Tibial nerve (tissue), 4 donors: ENCODE data around the gene CGREF1. TPM values are rescaled to one million over a fixed set of nuclear protein-coding genes. Genes with fewer than 3 reads are reported as not detected.
A peak's percentile ranks its signal among the peaks of the same experiment; 100 is the strongest.

Experiments
- DNase-seq, 2 donors: peaks; one replicate each; pipeline ENCODE4 v3.0.0-alpha.2; 2019; ENCODE audit warnings: low spot score in 2 of 2
- H3K27ac ChIP-seq, 4 donors: fragments of 200-600 bp; sonication (generic) in 3 of 4; one replicate each; pipeline ENCODE4 v1.5.1; 2017 to 2019; ENCODE audit warnings: mild to moderate bottlenecking in 1 of 4
- H3K27me3 ChIP-seq, 2 donors: fragments of 200-600 bp; sonication (generic) in 1 of 2; one replicate each; pipeline versions ENCODE4 v1.5.1 to v1.6.0; 2017 to 2019
- H3K36me3 ChIP-seq, 3 donors: fragments of 200-600 bp; sonication (generic); one replicate each; pipeline ENCODE4 v1.5.1; 2018 to 2019
- H3K4me1 ChIP-seq, 4 donors: fragments of 200-600 bp; sonication (generic) in 3 of 4; one replicate each; pipeline ENCODE4 v1.5.1; 2017 to 2019
- H3K4me3 ChIP-seq, 4 donors: fragments of 200-600 bp; sonication (generic) in 3 of 4; one replicate each; pipeline ENCODE4 v1.5.1; 2017 to 2019; ENCODE audit warnings: mild to moderate bottlenecking in 1 of 4, moderate library complexity in 1 of 4
- H3K9me3 ChIP-seq, 4 donors: fragments of 200-600 bp; sonication (generic) in 3 of 4; one replicate each; pipeline ENCODE4 v1.5.1; 2017 to 2019
- CTCF ChIP-seq, 5 experiments: fragments of 200-600 bp in 3 of 5; fragments of 450-650 bp in 2 of 5; sonication (generic) in 3 of 5; IDR thresholded peaks; one replicate each; pipeline ENCODE4 v1.5.1; 2016 to 2019; ENCODE audit warnings: antibody characterized with exemption in 5 of 5, mild to moderate bottlenecking in 3 of 5, moderate library complexity in 2 of 5
- EP300 ChIP-seq, 2 donors: sonication (generic); formaldehyde crosslinking; IDR thresholded peaks; one replicate each; pipeline ENCODE4 v1.6.1; 2017; ENCODE audit warnings: antibody characterized with exemption in 2 of 2, mild to moderate bottlenecking in 1 of 2
- POLR2A ChIP-seq, 2 donors: fragments of 450-650 bp; IDR thresholded peaks; one replicate each; pipeline ENCODE4 v1.6.1; 2017; ENCODE audit warnings: antibody characterized with exemption in 2 of 2, mild to moderate bottlenecking in 2 of 2, moderate library complexity in 2 of 2
- WGBS, 2 donors: methylation state at CpG; one replicate each; pipeline ENCODE4 v1.1.5; 2018; 5-methylcytosine and 5-hydroxymethylcytosine counted together
- total RNA-seq, 4 donors: library from RNA; depleted of rRNA; stranded (reverse); fragments of >200 nt; gene quantifications; one replicate each; pipeline ENCODE4 v1.1.0, GENCODE V29; 2016

Gene CGREF1
- total RNA-seq, 4 donors from 2014 or later = 2.8 to 15.9 (median 8.4) TPM

DNA sequence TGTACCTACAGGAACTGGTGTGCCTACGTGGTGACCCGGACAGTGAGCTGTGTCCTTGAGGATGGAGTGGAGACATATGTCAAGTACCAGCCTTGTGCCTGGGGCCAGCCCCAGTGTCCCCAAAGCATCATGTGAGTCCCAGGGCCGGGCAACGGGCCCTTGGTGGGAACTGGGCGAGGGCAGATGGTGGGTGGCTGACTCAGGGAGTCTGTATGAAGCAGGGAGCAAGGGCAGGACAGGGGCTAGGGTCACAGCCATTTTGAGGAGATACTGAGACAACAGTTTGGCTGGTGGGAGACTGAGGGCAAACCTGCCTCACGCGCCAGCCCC lies 38.8 kb downstream of the CGREF1 start:
- H3K27me3 ChIP-seq = no peaks in the 10 kb centered on the region
- peak overlapping the region in 3 of 4 donors; percentile 88 to 94 (median 91) for H3K27ac ChIP-seq
- H3K4me3 ChIP-seq = peak overlapping the region in 2 of 4 donors; percentile 39 to 59
- H3K36me3 ChIP-seq = peaks cover 0 to 14% (median 0%) of the 10 kb centered on the region in 3 donors
- TF ChIP-seq CTCF (IDR thresholded peaks at IDR 0.05) = no peak
- no peak for TF ChIP-seq POLR2A (IDR thresholded peaks at IDR 0.05)
- TF ChIP-seq EP300 (IDR thresholded peaks at IDR 0.05) = no peak
- WGBS, 2 donors = 47 to 59% methylated on average over 7 of the region's 7 CpGs
- peaks cover 0 to 60% (median 40%) of the 10 kb centered on the region in 4 donors for H3K4me1 ChIP-seq
- no peak for DNase-seq
- no peaks in the 10 kb centered on the region for H3K9me3 ChIP-seq

DNA sequence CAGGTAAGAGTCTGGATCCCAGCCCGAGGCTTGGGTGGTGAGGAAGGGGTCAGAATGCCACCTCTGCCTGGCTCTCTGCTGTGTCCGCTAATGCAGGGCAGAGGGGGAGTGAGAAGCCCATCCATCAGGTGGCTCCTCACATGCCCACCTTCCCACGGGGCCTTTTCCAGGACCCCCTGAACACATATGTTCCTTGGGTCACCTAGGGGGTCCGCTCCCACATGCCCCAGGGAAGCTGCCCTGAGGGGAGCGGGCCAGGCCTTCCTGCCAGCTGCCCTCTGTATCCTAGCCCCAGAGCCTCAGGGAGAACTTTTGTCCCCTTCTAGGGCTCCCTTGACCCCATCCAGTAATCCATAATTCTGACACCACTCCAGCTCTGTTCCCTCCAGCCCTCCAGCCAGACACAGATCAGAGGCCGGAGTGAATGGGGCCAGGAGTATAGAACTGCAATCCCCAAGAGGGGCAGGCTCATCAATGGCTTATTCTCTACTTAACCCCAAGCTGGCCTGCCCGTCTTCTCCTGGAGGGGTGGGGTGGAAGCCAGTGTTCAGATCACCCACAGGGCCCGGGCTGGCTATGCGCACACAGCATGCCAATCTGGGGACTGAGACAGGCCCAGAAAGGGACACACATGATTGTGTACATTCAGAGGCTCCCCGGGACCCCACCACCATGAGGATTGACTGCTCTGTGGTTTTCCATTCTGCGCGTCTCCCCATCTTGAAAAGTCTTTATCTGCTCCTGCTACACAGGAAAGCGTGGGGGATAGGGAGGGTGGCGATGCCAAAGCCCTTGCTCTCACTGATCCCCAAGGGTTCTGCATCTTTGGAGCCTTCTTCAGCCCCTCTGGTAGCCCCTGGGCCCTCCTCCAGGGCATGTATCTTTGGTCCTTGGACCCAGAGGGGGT lies 39.4 kb downstream of the CGREF1 start:
- H3K27ac ChIP-seq = peak overlapping the region; percentile 70 to 94 (median 90)
- peaks cover 0 to 14% (median 0%) of the 10 kb centered on the region in 3 donors for H3K36me3 ChIP-seq
- H3K27me3 ChIP-seq = no peaks in the 10 kb centered on the region
- H3K4me1 ChIP-seq = peaks cover 0 to 61% (median 39%) of the 10 kb centered on the region in 4 donors
- peak overlapping the region; percentile 38 to 59 (median 40) for H3K4me3 ChIP-seq
- no peak for TF ChIP-seq POLR2A (IDR thresholded peaks at IDR 0.05)
- TF ChIP-seq CTCF (IDR thresholded peaks at IDR 0.05) = no peak
- no peak for TF ChIP-seq EP300 (IDR thresholded peaks at IDR 0.05)
- no peaks in the 10 kb centered on the region for H3K9me3 ChIP-seq
- WGBS, 2 donors = 52 to 62% methylated on average over 9 to 14 of the region's 14 CpGs
- DNase-seq = no peak

GRCh38 chr2:27078267-27079194 lies 40.4 kb downstream of the CGREF1 start, which contains the start of gene EMILIN1:
Gene EMILIN1 (plus strand): TSS chr2:27078615. CDS start chr2:27079066, 451 bp downstream.
- Histone ChIP-seq H3K4me3 (peak within 1 kb of the TSS; percentile 38 to 59 (median 40)), H3K27me3 (no peaks in the 10 kb centered on the region), H3K36me3 (peaks cover 0 to 12% (median 0%) of the 10 kb centered on the region in 3 donors), H3K9me3 (no peaks in the 10 kb centered on the region), H3K27ac (peak within 1 kb of the TSS; percentile 70 to 94 (median 90)), H3K4me1 (peaks cover 0 to 70% (median 39%) of the 10 kb centered on the region in 4 donors)
- WGBS, 2 donors = 14 to 16% methylated on average over 33 to 39 of the region's 41 CpGs
- TF ChIP-seq POLR2A (IDR thresholded peaks at IDR 0.05) = no peak
- peak in 1 of 2 donors; percentile 75 for TF ChIP-seq EP300 (IDR thresholded peaks at IDR 0.05)
- no peak for TF ChIP-seq CTCF (IDR thresholded peaks at IDR 0.05)
- peak; percentile 82 to 85 for DNase-seq

DNA sequence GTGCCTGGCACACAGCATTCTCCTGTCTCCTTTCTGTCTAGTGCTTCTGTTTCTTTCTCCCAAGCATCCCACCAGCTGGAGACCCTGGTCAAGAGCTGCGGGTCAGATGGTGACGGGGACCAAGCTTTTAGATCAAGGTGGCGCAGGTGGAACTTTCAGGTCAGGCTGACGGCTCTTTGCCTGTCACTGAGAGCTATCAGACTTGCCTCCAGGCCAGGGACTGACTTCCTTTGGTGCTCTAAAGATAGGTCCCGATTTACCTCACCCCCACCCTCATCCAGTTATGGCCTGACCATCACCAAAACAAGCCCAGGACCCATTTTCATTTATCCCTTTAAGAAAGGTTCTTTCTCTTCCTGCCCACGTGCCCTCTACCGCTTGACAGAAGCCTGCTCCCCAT lies 41.7 kb downstream of the CGREF1 start:
- Histone ChIP-seq H3K4me1 (peaks cover 0 to 79% (median 43%) of the 10 kb centered on the region in 4 donors), H3K36me3 (peaks cover 0 to 3% (median 0%) of the 10 kb centered on the region in 3 donors), H3K9me3 (no peaks in the 10 kb centered on the region), H3K27ac (peak overlapping the region in 3 of 4 donors; percentile 88 to 94 (median 91)), H3K4me3 (no peak overlapping the region), H3K27me3 (no peaks in the 10 kb centered on the region)
- 82 to 84% methylated on average over 7 of the region's 7 CpGs for WGBS, 2 donors
- no peak for DNase-seq
- TF ChIP-seq EP300 (IDR thresholded peaks at IDR 0.05) (no peak), CTCF (IDR thresholded peaks at IDR 0.05) (no peak), POLR2A (IDR thresholded peaks at IDR 0.05) (no peak)
